GM18909 (cell line): ENCODE data around the gene ARMC6.

Experiments
- ATAC-seq: cut with Tn5 transposase; IDR thresholded peaks from one replicate; pipeline ENCODE4 v1.9.1; 2021; ENCODE audit warnings: mild to moderate bottlenecking; ENCODE audit not compliant: unreplicated experiment, poor library complexity

Gene ARMC6

GRCh38 chr19:19033426-19034203, at the start of gene ARMC6, which contains the start of gene SUGP2:
Gene ARMC6 (plus strand): TSS chr19:19033603. CDS start chr19:19034210, 607 bp downstream.
Gene SUGP2 (minus strand): TSS chr19:19033517. CDS start chr19:19031071, 2,446 bp downstream.
- peak; percentile 73 for ATAC-seq

- no peak for ATAC-seq
Observed at GRCh38 chr19:18984251-18984650, 49.2 kb upstream of the ARMC6 start.

- ATAC-seq: no peak
Observed at GRCh38 chr19:18985257-18985656, 48.1 kb upstream of the ARMC6 start.

GRCh38 chr19:18987456-18987855, 45.9 kb upstream of the ARMC6 start:
- no peak for ATAC-seq

- no peak for ATAC-seq
Observed at GRCh38 chr19:18989316-18989715, 44.1 kb upstream of the ARMC6 start.

GRCh38 chr19:18990128-18990708, 43.2 kb upstream of the ARMC6 start:
- ATAC-seq: no peak

- ATAC-seq: no peak
Observed at GRCh38 chr19:18991006-18991405, 42.4 kb upstream of the ARMC6 start.

GRCh38 chr19:18991468-18991867, 41.9 kb upstream of the ARMC6 start:
- ATAC-seq: no peak

- no peak for ATAC-seq
Observed at GRCh38 chr19:18992696-18993095, 40.7 kb upstream of the ARMC6 start.

GRCh38 chr19:18993115-18993514, 40.3 kb upstream of the ARMC6 start:
- no peak for ATAC-seq

- ATAC-seq: no peak
Observed at GRCh38 chr19:18995804-18996241, 37.6 kb upstream of the ARMC6 start.

- no peak for ATAC-seq
Observed at GRCh38 chr19:18996351-18996750, 37.1 kb upstream of the ARMC6 start.

GRCh38 chr19:18996796-18997394, 36.5 kb upstream of the ARMC6 start:
- ATAC-seq: no peak

GRCh38 chr19:18998276-18998675, 35.1 kb upstream of the ARMC6 start:
- ATAC-seq: no peak

- no peak for ATAC-seq
Observed at GRCh38 chr19:18999016-18999758, 34.2 kb upstream of the ARMC6 start.

- no peak for ATAC-seq
Observed at GRCh38 chr19:18999896-19000620, 33.3 kb upstream of the ARMC6 start.

- no peak for ATAC-seq
Observed at GRCh38 chr19:19004144-19004543, 29.3 kb upstream of the ARMC6 start.

GRCh38 chr19:19006213-19006612, 27.2 kb upstream of the ARMC6 start:
- ATAC-seq: no peak

GRCh38 chr19:19009951-19010350, 23.5 kb upstream of the ARMC6 start:
- ATAC-seq: no peak

GRCh38 chr19:19010551-19010950, 22.9 kb upstream of the ARMC6 start:
- ATAC-seq: no peak
